ENCODE results near the gene RAP1GAP2.

GRCh38 chr17:2780931-2781454, 15.2 kb upstream of the RAP1GAP2 start:
- TF ChIP-seq CTCF (IDR thresholded peaks at IDR 0.05) (no peak), POLR2A (IDR thresholded peaks at IDR 0.05) (no peak)

Data from heart left ventricle (tissue), 13 donors.